Astrocyte (in vitro differentiated cells and primary cell): Measurements from ENCODE around the gene FBXO22. TPM values are rescaled to one million over a fixed set of nuclear protein-coding genes. Genes with fewer than 3 reads are reported as not detected.

Source experiments
- DNase-seq: peaks from one replicate; pipeline ENCODE4 v3.0.0-alpha.2; 2010; ENCODE audit warnings: low read depth
- FAIRE-seq: peaks from 2 replicates; lab custom pipeline; 2011; peaks lifted over from hg19 to GRCh38; lab: Jason Lieb, UNC
- H2AFZ ChIP-seq: 2 replicates; pipeline ENCODE4 v1.6.0; 2012; ENCODE audit warnings: low read depth, low read length, inconsistent platforms
- H3K27ac ChIP-seq: 2 replicates; pipeline ENCODE4 v1.5.1; 2011; ENCODE audit warnings: low read depth, low read length, inconsistent platforms
- H3K27me3 ChIP-seq: 2 replicates; pipeline ENCODE4 v1.6.0; 2011; ENCODE audit warnings: low read length, inconsistent platforms; ENCODE audit not compliant: insufficient read depth
- H3K36me3 ChIP-seq: 2 replicates; pipeline ENCODE4 v1.5.1; 2011; ENCODE audit warnings: low read length, inconsistent platforms; ENCODE audit not compliant: insufficient read depth
- H3K4me1 ChIP-seq: 2 replicates; pipeline ENCODE4 v1.5.1; 2011; ENCODE audit warnings: low read length, inconsistent platforms; ENCODE audit not compliant: insufficient read depth
- H3K4me2 ChIP-seq: 2 replicates; pipeline ENCODE4 v1.6.0; 2012; ENCODE audit warnings: low read length, inconsistent platforms
- H3K4me3 ChIP-seq: 2 replicates; pipeline ENCODE4 v1.5.1; 2011; ENCODE audit warnings: low read depth, mild to moderate bottlenecking, low read length, inconsistent platforms; ENCODE audit not compliant: insufficient read depth
- H3K79me2 ChIP-seq: 2 replicates; pipeline ENCODE4 v1.6.0; 2012; ENCODE audit warnings: mild to moderate bottlenecking, low read length, inconsistent platforms; ENCODE audit not compliant: insufficient read depth
- H3K9ac ChIP-seq: 2 replicates; pipeline ENCODE4 v1.6.0; 2012; ENCODE audit warnings: mild to moderate bottlenecking, low read length, inconsistent platforms
- H3K9me3 ChIP-seq: 2 replicates; pipeline ENCODE4 v1.5.1; 2012; ENCODE audit warnings: low read depth, mild to moderate bottlenecking, low read length, inconsistent platforms; ENCODE audit not compliant: insufficient read depth
- H4K20me1 ChIP-seq: 2 replicates; pipeline ENCODE4 v1.6.0; 2012; ENCODE audit warnings: low read length, inconsistent platforms; ENCODE audit not compliant: insufficient read depth
- H3K27ac Mint-ChIP-seq: one replicate; pipeline ENCODE4 v1.8.0; 2021; ENCODE audit warnings: mild to moderate bottlenecking, mixed read lengths; ENCODE audit not compliant: unreplicated experiment
- H3K27me3 Mint-ChIP-seq: one replicate; pipeline ENCODE4 v1.8.0; 2021; ENCODE audit warnings: low read depth, mixed read lengths; ENCODE audit not compliant: unreplicated experiment
- H3K36me3 Mint-ChIP-seq: one replicate; pipeline ENCODE4 v1.8.0; 2021; ENCODE audit warnings: low read depth, mixed read lengths; ENCODE audit not compliant: unreplicated experiment
- H3K4me1 Mint-ChIP-seq: one replicate; pipeline ENCODE4 v1.8.0; 2021; ENCODE audit warnings: low read depth, mixed read lengths; ENCODE audit not compliant: unreplicated experiment
- H3K4me3 Mint-ChIP-seq: one replicate; pipeline ENCODE4 v1.8.0; 2021; ENCODE audit warnings: mild to moderate bottlenecking, moderate library complexity, mixed read lengths; ENCODE audit not compliant: unreplicated experiment
- H3K9me3 Mint-ChIP-seq: one replicate; pipeline ENCODE4 v1.8.0; 2021; ENCODE audit warnings: mild to moderate bottlenecking, mixed read lengths; ENCODE audit not compliant: unreplicated experiment
- CTCF ChIP-seq: IDR thresholded peaks from 2 replicates; pipeline ENCODE4 v1.5.1; 2011; ENCODE audit warnings: low read depth, mild to moderate bottlenecking, inconsistent platforms, low read length, moderate library complexity; ENCODE audit not compliant: insufficient read depth
- EZH2 ChIP-seq: IDR thresholded peaks from 2 replicates; pipeline ENCODE4 v1.6.1; 2012; ENCODE audit warnings: mild to moderate bottlenecking, low read length, inconsistent platforms; ENCODE audit not compliant: insufficient read depth
- total RNA-seq: library from RNA; stranded (reverse); gene quantifications from 2 replicates; pipeline ENCODE4 v1.2.1, GENCODE V29; 2021

The FBXO22 gene
- total RNA-seq, 1 donor from 2014 or later, result 69.1 TPM

GRCh38 chr15:75872403-75872990 lies 31.2 kb upstream of the FBXO22 start:
- H3K9me3 Mint-ChIP-seq, result no peaks in the 10 kb centered on the region
- H3K27ac Mint-ChIP-seq, result no peak overlapping the region
- H3K4me1 Mint-ChIP-seq, result peaks cover 2% of the 10 kb centered on the region
- peaks cover 16% of the 10 kb centered on the region for H3K79me2 ChIP-seq
- no peak overlapping the region for H3K4me3 Mint-ChIP-seq
- DNase-seq (no peak), FAIRE-seq (no peak)
- H3K27me3 ChIP-seq, result no peaks in the 10 kb centered on the region
- peaks cover 25% of the 10 kb centered on the region for H3K36me3 ChIP-seq
- peaks cover 25% of the 10 kb centered on the region for H4K20me1 ChIP-seq
- no peaks in the 10 kb centered on the region for H3K27me3 Mint-ChIP-seq
- H3K27ac ChIP-seq, result no peak overlapping the region
- peaks cover 31% of the 10 kb centered on the region for H3K36me3 Mint-ChIP-seq
- H2AFZ ChIP-seq, result no peak overlapping the region
- TF ChIP-seq CTCF, result no peak
- TF ChIP-seq EZH2, result no peak
- no peaks in the 10 kb centered on the region for H3K4me1 ChIP-seq
- no peak overlapping the region for H3K9ac ChIP-seq
- no peak overlapping the region for H3K4me3 ChIP-seq
- no peaks in the 10 kb centered on the region for H3K9me3 ChIP-seq
- no peak overlapping the region for H3K4me2 ChIP-seq

DNA sequence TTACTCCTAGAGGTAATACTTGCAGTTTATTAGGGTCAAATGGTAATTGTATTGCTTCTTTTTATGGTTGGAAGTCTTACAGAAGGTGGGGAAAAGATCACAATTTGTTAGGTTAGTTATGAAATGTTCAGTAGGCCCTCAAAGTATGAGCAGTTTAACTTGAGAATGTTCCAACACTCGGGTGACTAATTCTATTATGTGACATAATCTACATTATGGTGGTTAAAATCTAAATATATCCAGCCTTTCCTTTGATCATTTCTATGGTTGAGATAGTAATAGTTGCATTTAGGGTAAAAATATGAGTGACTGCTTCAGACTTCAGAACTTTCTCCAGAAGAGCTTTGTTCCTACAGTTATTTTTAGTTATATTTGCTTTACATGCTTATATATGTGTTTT lies 19.6 kb upstream of the FBXO22 start:
- H3K27me3 Mint-ChIP-seq, result no peaks in the 10 kb centered on the region
- Histone ChIP-seq H4K20me1 (peaks cover 13% of the 10 kb centered on the region), H2AFZ (no peak overlapping the region), H3K27me3 (no peaks in the 10 kb centered on the region), H3K36me3 (peaks cover 10% of the 10 kb centered on the region), H3K4me3 (no peak overlapping the region), H3K79me2 (peaks cover 7% of the 10 kb centered on the region), H3K4me1 (no peaks in the 10 kb centered on the region), H3K27ac (peak overlapping the region; percentile 21), H3K9me3 (no peaks in the 10 kb centered on the region), H3K4me2 (peak overlapping the region; percentile 41), H3K9ac (no peak overlapping the region)
- no peaks in the 10 kb centered on the region for H3K9me3 Mint-ChIP-seq
- H3K27ac Mint-ChIP-seq, result no peak overlapping the region
- DNase-seq (peak; percentile 59), FAIRE-seq (peak; percentile 80)
- no peak overlapping the region for H3K4me3 Mint-ChIP-seq
- peaks cover 39% of the 10 kb centered on the region for H3K36me3 Mint-ChIP-seq
- H3K4me1 Mint-ChIP-seq, result peaks cover 7% of the 10 kb centered on the region
- no peak for TF ChIP-seq CTCF
- no peak for TF ChIP-seq EZH2

GRCh38 chr15:75887178-75887577 lies 16.5 kb upstream of the FBXO22 start:
- no peak overlapping the region for H3K27ac Mint-ChIP-seq
- peaks cover 15% of the 10 kb centered on the region for H3K4me1 ChIP-seq
- H4K20me1 ChIP-seq, result peaks cover 9% of the 10 kb centered on the region
- DNase-seq (no peak), FAIRE-seq (no peak)
- peaks cover 3% of the 10 kb centered on the region for H3K36me3 ChIP-seq
- H3K9ac ChIP-seq, result no peak overlapping the region
- H3K79me2 ChIP-seq, result peaks cover 16% of the 10 kb centered on the region
- H3K4me3 ChIP-seq, result no peak overlapping the region
- H3K36me3 Mint-ChIP-seq, result peaks cover 28% of the 10 kb centered on the region
- H3K4me2 ChIP-seq, result no peak overlapping the region
- no peaks in the 10 kb centered on the region for H3K27me3 ChIP-seq
- H3K9me3 ChIP-seq, result no peaks in the 10 kb centered on the region
- TF ChIP-seq CTCF (no peak), EZH2 (no peak)
- H3K9me3 Mint-ChIP-seq, result no peaks in the 10 kb centered on the region
- H3K27me3 Mint-ChIP-seq, result no peaks in the 10 kb centered on the region
- no peak overlapping the region for H3K27ac ChIP-seq
- H3K4me1 Mint-ChIP-seq, result peaks cover 28% of the 10 kb centered on the region
- no peak overlapping the region for H3K4me3 Mint-ChIP-seq
- H2AFZ ChIP-seq, result no peak overlapping the region
